ENCODE measurements around the gene KREMEN2. TPM values are rescaled to one million over a fixed set of nuclear protein-coding genes. Genes with fewer than 3 reads are reported as not detected.
"Not testable (repeated sequence)": the region's sequence is repeated elsewhere in the genome, so short reads cannot be mapped to it uniquely, and the experiment has no call there.

Gene KREMEN2
- total and polyA plus RNA-seq, 4 donors, result 0.06 to 0.15 (median 0.14) TPM; not detected in 1

- Histone ChIP-seq H3K4me1 (ENCODE audit: control insufficient read depth in 5 of 5, insufficient read depth in 5 of 5, low read length in 5 of 5) (no peaks in the 10 kb centered on the region), H3K36me3 (ENCODE audit: control insufficient read depth in 4 of 4, insufficient read depth in 4 of 4, low read length in 4 of 4) (peaks cover 6 to 67% (median 28%) of the 10 kb centered on the region in 4 donors), H3K4me3 (no peak overlapping the region), H3K27ac (ENCODE audit: low read depth in 1 of 2, low read length in 1 of 2) (no peak overlapping the region), H3K27me3 (ENCODE audit: control insufficient read depth in 3 of 3, insufficient read depth in 3 of 3, low read length in 2 of 3) (no peaks in the 10 kb centered on the region), H3K9ac (ENCODE audit: insufficient read depth in 1 of 2, low read length in 2 of 2) (no peak overlapping the region), H3K9me3 (ENCODE audit: control insufficient read depth in 4 of 4, insufficient read depth in 3 of 4, low read length in 3 of 4) (no peaks in the 10 kb centered on the region)
- DNase-seq (no peak), ATAC-seq (ENCODE audit: insufficient read depth, low FRiP score) (no peak)
- whole genome bisulfite sequencing, 2 donors, result 94 to 95% methylated on average over 12 of the region's 12 CpGs
- no peak for TF ChIP-seq CTCF (IDR thresholded peaks at IDR 0.05; ENCODE audit: control extremely low read depth, extremely low read depth)
Observed at GRCh38 chr16:2938206-2938605, 25.9 kb upstream of the KREMEN2 start.

GRCh38 chr16:2939968-2940367, 24.1 kb upstream of the KREMEN2 start:
- no peak overlapping the region for H3K27ac ChIP-seq (ENCODE audit: low read depth in 1 of 2, low read length in 1 of 2)
- no peak overlapping the region for H3K4me3 ChIP-seq
- ATAC-seq (ENCODE audit: insufficient read depth, low FRiP score), result no peak
- TF ChIP-seq CTCF (IDR thresholded peaks at IDR 0.05; ENCODE audit: control extremely low read depth, extremely low read depth), result no peak
- H3K9me3 ChIP-seq (ENCODE audit: control insufficient read depth in 4 of 4, insufficient read depth in 3 of 4, low read length in 3 of 4), result no peaks in the 10 kb centered on the region
- DNase-seq, result no peak
- H3K27me3 ChIP-seq (ENCODE audit: control insufficient read depth in 3 of 3, insufficient read depth in 3 of 3, low read length in 2 of 3), result no peaks in the 10 kb centered on the region
- H3K4me1 ChIP-seq (ENCODE audit: control insufficient read depth in 5 of 5, insufficient read depth in 5 of 5, low read length in 5 of 5), result no peaks in the 10 kb centered on the region
- H3K36me3 ChIP-seq (ENCODE audit: control insufficient read depth in 4 of 4, insufficient read depth in 4 of 4, low read length in 4 of 4), result peaks cover 6 to 58% (median 26%) of the 10 kb centered on the region in 4 donors
- WGBS, 2 donors, result 87 to 92% methylated on average over 2 of the region's 2 CpGs
- no peak overlapping the region for H3K9ac ChIP-seq (ENCODE audit: insufficient read depth in 1 of 2, low read length in 2 of 2)

GRCh38 chr16:2942045-2942444, 22.0 kb upstream of the KREMEN2 start:
- no peak for TF ChIP-seq CTCF (IDR thresholded peaks at IDR 0.05; ENCODE audit: control extremely low read depth, extremely low read depth)
- Histone ChIP-seq H3K4me3 (no peak overlapping the region), H3K36me3 (ENCODE audit: control insufficient read depth in 4 of 4, insufficient read depth in 4 of 4, low read length in 4 of 4) (peaks cover 9 to 43% (median 23%) of the 10 kb centered on the region in 4 donors), H3K9me3 (ENCODE audit: control insufficient read depth in 4 of 4, insufficient read depth in 3 of 4, low read length in 3 of 4) (no peaks in the 10 kb centered on the region), H3K27ac (ENCODE audit: low read depth in 1 of 2, low read length in 1 of 2) (no peak overlapping the region), H3K4me1 (ENCODE audit: control insufficient read depth in 5 of 5, insufficient read depth in 5 of 5, low read length in 5 of 5) (no peaks in the 10 kb centered on the region), H3K9ac (ENCODE audit: insufficient read depth in 1 of 2, low read length in 2 of 2) (no peak overlapping the region), H3K27me3 (ENCODE audit: control insufficient read depth in 3 of 3, insufficient read depth in 3 of 3, low read length in 2 of 3) (no peaks in the 10 kb centered on the region)
- DNase-seq (no peak), ATAC-seq (ENCODE audit: insufficient read depth, low FRiP score) (no peak)
- 89 to 92% methylated on average over 4 of the region's 4 CpGs for WGBS, 2 donors

GRCh38 chr16:2943716-2944115, 20.4 kb upstream of the KREMEN2 start:
- not testable (repeated sequence) for H3K9ac ChIP-seq (ENCODE audit: insufficient read depth in 1 of 2, low read length in 2 of 2); H3K27me3 ChIP-seq (ENCODE audit: control insufficient read depth in 3 of 3, insufficient read depth in 3 of 3, low read length in 2 of 3); H3K4me1 ChIP-seq (ENCODE audit: control insufficient read depth in 5 of 5, insufficient read depth in 5 of 5, low read length in 5 of 5); H3K9me3 ChIP-seq (ENCODE audit: control insufficient read depth in 4 of 4, insufficient read depth in 3 of 4, low read length in 3 of 4); ATAC-seq (ENCODE audit: insufficient read depth, low FRiP score); DNase-seq; H3K27ac ChIP-seq (ENCODE audit: low read depth in 1 of 2, low read length in 1 of 2); H3K4me3 ChIP-seq
- WGBS, 2 donors, result 89 to 92% methylated on average over 12 of the region's 12 CpGs
- peaks cover 9 to 31% (median 17%) of the 10 kb centered on the region in 4 donors for H3K36me3 ChIP-seq (ENCODE audit: control insufficient read depth in 4 of 4, insufficient read depth in 4 of 4, low read length in 4 of 4)
